OCI-LY7 (cell line): ENCODE measurements around the gene KAT6B. TPM values are rescaled to one million over a fixed set of nuclear protein-coding genes. Genes with fewer than 3 reads are reported as not detected.

ENCODE experiments used
- BruUV-seq: library from RNA; stranded (reverse); fragments of 400-500 nt; replicated peaks from 2 replicates; lab custom pipeline; 2021; lab: Mats Ljungman, UMichigan
- CTCF ChIA-PET: fragments of 300-600 bp; sonication (Branson Sonifier 250); formaldehyde crosslinking; loops from one replicate; lab custom pipeline; 2022; ENCODE audit warnings: antibody characterized with exemption; ENCODE audit not compliant: unreplicated experiment; lab: Charles Lee
- POLR2A ChIA-PET: fragments of 300-600 bp; sonication (Branson Sonifier 250); formaldehyde crosslinking; loops from one replicate; lab custom pipeline; 2022; ENCODE audit warnings: antibody characterized with exemption; lab: Charles Lee
- DNase-seq: peaks from one replicate; pipeline ENCODE4 v3.0.0-alpha.2; 2015; ENCODE audit warnings: low spot score
- H2AFZ ChIP-seq: fragments of 200-600 bp; sonication (generic), shearing (Covaris generic); 2 replicates; pipeline ENCODE4 v1.6.1; 2014; ENCODE audit warnings: mild to moderate bottlenecking, antibody characterized with exemption, low read length, moderate library complexity
- H3K27ac ChIP-seq: fragments of 200-600 bp; sonication (generic); 2 replicates; pipeline ENCODE4 v1.5.1; 2014; ENCODE audit warnings: mixed run types, low read depth, mild to moderate bottlenecking, moderate library complexity, low read length, inconsistent platforms; ENCODE audit not compliant: poor library complexity, severe bottlenecking
- H3K36me3 ChIP-seq: fragments of 200-600 bp; sonication (generic); 2 replicates; pipeline ENCODE4 v1.6.1; 2014; ENCODE audit warnings: mild to moderate bottlenecking, antibody characterized with exemption, low read length, moderate library complexity, mixed read lengths; ENCODE audit not compliant: insufficient read depth
- H3K4me1 ChIP-seq: fragments of 200-600 bp; sonication (generic); 2 replicates; pipeline ENCODE4 v1.5.1; 2014; ENCODE audit warnings: mild to moderate bottlenecking, low read length; ENCODE audit not compliant: insufficient read depth, poor library complexity, severe bottlenecking
- H3K4me2 ChIP-seq: fragments of 200-600 bp; sonication (generic); 2 replicates; pipeline ENCODE4 v1.6.1; 2014; ENCODE audit warnings: mild to moderate bottlenecking, low read length
- H3K4me3 ChIP-seq: fragments of 200-600 bp; sonication (generic); 2 replicates; pipeline ENCODE4 v1.5.1; 2014; ENCODE audit warnings: mild to moderate bottlenecking, low read depth, low read length; ENCODE audit not compliant: poor library complexity, severe bottlenecking
- H3K79me2 ChIP-seq: fragments of 200-600 bp; sonication (generic); 2 replicates; pipeline ENCODE4 v1.6.1; 2016; ENCODE audit warnings: low read depth, mild to moderate bottlenecking, low read length, moderate library complexity, mixed read lengths; ENCODE audit not compliant: insufficient read depth
- H3K9me2 ChIP-seq: fragments of 200-600 bp; sonication (generic); 2 replicates; pipeline ENCODE4 v1.6.1; 2016; ENCODE audit warnings: mild to moderate bottlenecking, low read length, mixed read lengths; ENCODE audit not compliant: insufficient read depth
- H3K9me3 ChIP-seq: fragments of 200-600 bp; sonication (generic); 2 replicates; pipeline ENCODE4 v1.6.1; 2014; ENCODE audit warnings: mild to moderate bottlenecking, mixed run types, low read length, mixed read lengths
- H4K20me1 ChIP-seq: fragments of 200-600 bp; sonication (generic); 2 replicates; pipeline ENCODE4 v1.6.1; 2014; ENCODE audit warnings: mild to moderate bottlenecking, antibody characterized with exemption, low read length, moderate library complexity, mixed read lengths; ENCODE audit not compliant: insufficient read depth
- EZH2phosphoT487 ChIP-seq: fragments of 200-600 bp; sonication (generic); IDR thresholded peaks from 2 replicates; pipeline ENCODE4 v1.6.1; 2018; ENCODE audit warnings: low read depth, borderline replicate concordance, mild to moderate bottlenecking, mixed run types, antibody characterized with exemption, low read length, moderate library complexity, mixed read lengths
- intact Hi-C: fragments of 100-400 bp; cut with micrococcal nuclease; formaldehyde crosslinking; loops from one replicate; pipeline ENCODE4 v1.10.0; 2022; ENCODE audit not compliant: unreplicated experiment
- total RNA-seq, 2 experiments: library from RNA; depleted of rRNA in 1 of 2; stranded (reverse); fragments of >200 nt in 1 of 2; shearing (Covaris generic) in 1 of 2; gene quantifications; 2 replicates each; pipeline ENCODE4 v1.2.3, GENCODE V29; 2014 to 2022
- TF ChIP-seq, protein P1 (sequence below): fragments of 200-600 bp; sonication (generic); conservative IDR thresholded peaks from 2 replicates; pipeline ENCODE4 v1.5.1; 2014; ENCODE audit warnings: mild to moderate bottlenecking, antibody characterized with exemption, low read length, moderate library complexity, mixed read lengths

The KAT6B gene
- total RNA-seq, 2 experiments from 2014 or later, result 20.8 to 40.8 TPM

GRCh38 chr10:75012471-75012870 is 186.1 kb downstream of the KAT6B start:
- intact Hi-C loops, result loop anchor here (10.0 kb wide), 2 partner anchors 188 to 222 kb away; partner anchors contain the start of genes COMTD1 and KAT6B
- Histone ChIP-seq H3K4me2 (no peak overlapping the region), H3K36me3 (no peaks in the 10 kb centered on the region), H2AFZ (no peak overlapping the region), H4K20me1 (no peaks in the 10 kb centered on the region), H3K4me1 (no peaks in the 10 kb centered on the region), H3K79me2 (no peaks in the 10 kb centered on the region), H3K27ac (no peak overlapping the region), H3K4me3 (no peak overlapping the region), H3K9me3 (no peaks in the 10 kb centered on the region), H3K9me2 (no peaks in the 10 kb centered on the region)
- POLR2A ChIA-PET, result no interaction called here
- CTCF ChIA-PET, result no interaction called here
- BruUV-seq, result no TSS peak
- TF ChIP-seq EZH2phosphoT487, result no peak
- TF ChIP-seq, protein P1, sequence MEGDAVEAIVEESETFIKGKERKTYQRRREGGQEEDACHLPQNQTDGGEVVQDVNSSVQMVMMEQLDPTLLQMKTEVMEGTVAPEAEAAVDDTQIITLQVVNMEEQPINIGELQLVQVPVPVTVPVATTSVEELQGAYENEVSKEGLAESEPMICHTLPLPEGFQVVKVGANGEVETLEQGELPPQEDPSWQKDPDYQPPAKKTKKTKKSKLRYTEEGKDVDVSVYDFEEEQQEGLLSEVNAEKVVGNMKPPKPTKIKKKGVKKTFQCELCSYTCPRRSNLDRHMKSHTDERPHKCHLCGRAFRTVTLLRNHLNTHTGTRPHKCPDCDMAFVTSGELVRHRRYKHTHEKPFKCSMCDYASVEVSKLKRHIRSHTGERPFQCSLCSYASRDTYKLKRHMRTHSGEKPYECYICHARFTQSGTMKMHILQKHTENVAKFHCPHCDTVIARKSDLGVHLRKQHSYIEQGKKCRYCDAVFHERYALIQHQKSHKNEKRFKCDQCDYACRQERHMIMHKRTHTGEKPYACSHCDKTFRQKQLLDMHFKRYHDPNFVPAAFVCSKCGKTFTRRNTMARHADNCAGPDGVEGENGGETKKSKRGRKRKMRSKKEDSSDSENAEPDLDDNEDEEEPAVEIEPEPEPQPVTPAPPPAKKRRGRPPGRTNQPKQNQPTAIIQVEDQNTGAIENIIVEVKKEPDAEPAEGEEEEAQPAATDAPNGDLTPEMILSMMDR, result no peak
- DNase-seq, result no peak

- Histone ChIP-seq H2AFZ (no peak overlapping the region), H3K4me3 (no peak overlapping the region), H3K9me3 (no peaks in the 10 kb centered on the region), H3K4me2 (no peak overlapping the region), H3K36me3 (no peaks in the 10 kb centered on the region), H4K20me1 (no peaks in the 10 kb centered on the region), H3K79me2 (no peaks in the 10 kb centered on the region), H3K9me2 (no peaks in the 10 kb centered on the region), H3K27ac (no peak overlapping the region), H3K4me1 (no peaks in the 10 kb centered on the region)
- BruUV-seq, result no TSS peak
- TF ChIP-seq, protein P1, result no peak
- no peak for TF ChIP-seq EZH2phosphoT487
- DNase-seq, result no peak
- ChIA-PET POLR2A (interaction anchor here (0.8 kb wide), 1 partner anchor 13 kb away, joined by 4 read pairs; no protein-coding TSS in a partner anchor), CTCF (interaction anchor here (0.6 kb wide), 1 partner anchor 575 kb away, joined by 3 read pairs; no protein-coding TSS in a partner anchor)
- intact Hi-C loops, result loop anchor here (10.0 kb wide), 2 partner anchors 188 to 222 kb away; partner anchors contain the start of genes COMTD1 and KAT6B
Measured at GRCh38 chr10:75013007-75013406, 186.6 kb downstream of the KAT6B start.

DNA sequence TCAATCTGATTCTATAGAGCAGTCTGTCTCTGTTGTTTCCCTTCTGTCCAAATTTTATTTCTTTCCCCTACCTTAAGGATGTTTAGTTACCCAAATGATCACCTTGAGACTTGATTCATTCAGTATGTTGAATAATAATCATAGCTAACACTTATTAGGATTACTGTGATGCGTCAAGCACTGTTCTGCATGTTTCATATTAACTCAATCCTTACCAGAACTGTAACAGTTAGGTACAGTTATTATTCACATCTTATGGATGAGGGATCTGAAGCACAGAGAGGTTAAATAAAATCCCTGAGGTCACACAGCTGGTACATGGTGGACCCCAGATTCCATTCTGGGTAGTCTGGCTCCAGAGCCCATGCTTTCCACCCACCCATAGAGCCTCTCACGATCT is 187.1 kb downstream of the KAT6B start:
- no TSS peak for BruUV-seq
- DNase-seq, result no peak
- TF ChIP-seq EZH2phosphoT487, result no peak
- TF ChIP-seq, protein P1, result no peak
- POLR2A ChIA-PET, result interaction anchor here (0.8 kb wide), 1 partner anchor 13 kb away, joined by 4 read pairs; no protein-coding TSS in a partner anchor
- no peaks in the 10 kb centered on the region for H3K9me3 ChIP-seq
- no peaks in the 10 kb centered on the region for H3K4me1 ChIP-seq
- no peaks in the 10 kb centered on the region for H4K20me1 ChIP-seq
- no peaks in the 10 kb centered on the region for H3K36me3 ChIP-seq
- H3K9me2 ChIP-seq, result no peaks in the 10 kb centered on the region
- intact Hi-C loops, result loop anchor here (10.0 kb wide), 2 partner anchors 189 to 221 kb away; partner anchors contain the start of genes COMTD1 and KAT6B
- CTCF ChIA-PET, result no interaction called here
- H3K4me3 ChIP-seq, result no peak overlapping the region
- no peak overlapping the region for H2AFZ ChIP-seq
- no peak overlapping the region for H3K27ac ChIP-seq
- H3K79me2 ChIP-seq, result no peaks in the 10 kb centered on the region
- no peak overlapping the region for H3K4me2 ChIP-seq
